GOT3 (cell line): Measurements from ENCODE around the gene GLYATL3.

Source experiments
- DNase-seq: peaks from one replicate; lab custom pipeline; 2025; ENCODE audit warnings: mixed read lengths; lab: John Stamatoyannopoulos, UW

The GLYATL3 gene

DNA sequence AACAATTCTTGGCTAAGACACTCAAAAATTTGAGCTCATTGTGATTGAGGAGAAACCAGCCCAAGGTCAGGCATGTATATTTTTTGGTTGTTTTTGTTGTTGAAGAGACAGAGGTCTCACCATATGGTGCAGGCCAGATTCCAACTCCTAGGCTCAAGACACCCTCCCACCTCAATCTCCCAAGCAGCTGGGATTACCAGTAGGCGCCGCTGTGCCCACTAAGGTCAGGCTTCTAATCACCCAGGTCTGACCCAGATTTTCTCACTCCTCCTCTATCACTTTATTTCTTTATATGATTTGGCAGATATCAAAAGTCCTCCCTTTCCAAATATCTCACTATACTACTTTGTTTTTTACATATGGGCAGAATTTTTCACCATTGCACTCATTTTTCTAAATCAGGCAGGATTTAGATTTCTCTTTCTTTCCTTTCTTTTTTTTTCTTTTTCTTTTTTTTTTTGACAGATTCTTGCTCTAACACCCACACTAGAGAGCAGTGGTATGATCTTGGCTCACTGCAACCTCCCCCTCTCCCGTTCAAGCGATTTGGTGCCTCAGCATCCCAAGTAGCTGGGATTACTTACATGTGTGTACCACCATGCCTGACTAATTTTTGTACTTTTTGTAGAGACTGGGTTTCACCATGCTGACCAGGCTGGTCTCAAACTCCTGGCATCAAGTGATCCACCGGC lies 49.0 kb downstream of the GLYATL3 start:
- DNase-seq: no peak

DNA sequence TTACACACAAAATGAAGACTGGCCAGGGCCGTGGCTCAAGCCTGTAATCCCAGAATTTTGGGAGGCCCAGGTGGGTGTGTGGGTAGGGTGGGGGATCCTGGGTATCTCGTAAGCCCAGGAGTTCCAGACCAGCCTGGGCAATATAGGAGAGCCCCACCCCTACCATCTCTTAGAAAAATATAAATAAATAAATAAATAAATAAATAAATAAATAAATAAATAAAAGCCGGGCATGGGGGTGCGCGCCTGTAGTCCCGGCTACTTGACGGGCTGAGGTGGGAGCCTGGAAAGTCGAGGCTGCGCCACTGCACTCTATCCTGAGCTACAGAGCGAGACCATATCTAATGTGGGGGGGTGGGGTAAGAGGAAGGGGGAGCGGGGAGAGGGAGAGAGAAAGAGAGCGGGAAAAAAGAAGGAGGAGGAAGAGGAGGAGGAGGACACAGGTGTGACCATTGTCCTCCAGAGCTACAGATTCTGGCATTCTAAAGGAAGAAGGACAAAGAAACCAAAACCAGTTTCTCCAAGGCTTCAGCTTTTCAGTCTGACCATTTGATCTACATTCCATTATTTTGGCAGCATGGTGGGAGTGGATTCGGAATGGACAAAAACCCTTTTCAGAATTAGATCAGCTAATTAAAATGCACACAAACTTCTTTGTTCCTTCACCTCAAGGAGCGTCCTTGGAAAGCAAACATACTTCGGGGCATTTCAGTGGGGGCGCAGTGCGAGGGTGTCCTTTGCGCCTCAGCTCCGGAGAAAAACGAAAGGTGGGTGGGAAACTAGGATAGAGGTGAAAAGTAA lies 50.2 kb downstream of the GLYATL3 start:
- no peak for DNase-seq

DNA sequence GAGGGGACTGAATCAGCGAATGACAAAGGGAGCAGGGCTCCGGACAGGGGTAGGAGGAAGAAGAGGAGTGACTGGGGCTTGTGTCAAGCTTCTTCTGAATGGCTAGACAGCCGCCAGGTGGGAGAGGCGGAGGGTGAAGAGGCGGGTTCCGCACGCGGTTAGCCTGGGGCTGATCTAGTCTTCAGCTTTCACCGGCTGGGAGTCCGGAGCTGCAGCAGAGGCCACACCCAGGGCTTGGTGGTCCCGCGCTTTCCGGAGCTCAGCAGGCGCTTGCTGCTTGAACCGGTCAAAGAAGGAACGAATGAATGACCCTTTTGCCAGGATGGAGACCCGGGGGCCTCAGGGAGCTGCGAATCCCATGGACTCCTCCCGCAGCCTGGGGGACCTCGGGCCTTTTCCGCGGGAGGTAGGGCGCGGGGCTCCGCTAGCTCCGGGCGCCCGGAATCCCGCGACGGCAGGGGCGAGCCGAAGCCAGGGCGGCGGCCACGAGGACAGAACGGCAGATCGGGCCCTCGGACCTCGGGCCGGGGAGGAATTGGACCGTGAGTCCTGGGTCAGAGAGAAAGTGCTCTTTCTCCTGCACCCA lies 50.9 kb downstream of the GLYATL3 start, which contains the start of gene C6orf141:
C6orf141 (plus strand) TSS at position 177 of the 586 bp plus-strand sequence; CDS start at position 302, 125 bp downstream.
- no peak for DNase-seq

DNA sequence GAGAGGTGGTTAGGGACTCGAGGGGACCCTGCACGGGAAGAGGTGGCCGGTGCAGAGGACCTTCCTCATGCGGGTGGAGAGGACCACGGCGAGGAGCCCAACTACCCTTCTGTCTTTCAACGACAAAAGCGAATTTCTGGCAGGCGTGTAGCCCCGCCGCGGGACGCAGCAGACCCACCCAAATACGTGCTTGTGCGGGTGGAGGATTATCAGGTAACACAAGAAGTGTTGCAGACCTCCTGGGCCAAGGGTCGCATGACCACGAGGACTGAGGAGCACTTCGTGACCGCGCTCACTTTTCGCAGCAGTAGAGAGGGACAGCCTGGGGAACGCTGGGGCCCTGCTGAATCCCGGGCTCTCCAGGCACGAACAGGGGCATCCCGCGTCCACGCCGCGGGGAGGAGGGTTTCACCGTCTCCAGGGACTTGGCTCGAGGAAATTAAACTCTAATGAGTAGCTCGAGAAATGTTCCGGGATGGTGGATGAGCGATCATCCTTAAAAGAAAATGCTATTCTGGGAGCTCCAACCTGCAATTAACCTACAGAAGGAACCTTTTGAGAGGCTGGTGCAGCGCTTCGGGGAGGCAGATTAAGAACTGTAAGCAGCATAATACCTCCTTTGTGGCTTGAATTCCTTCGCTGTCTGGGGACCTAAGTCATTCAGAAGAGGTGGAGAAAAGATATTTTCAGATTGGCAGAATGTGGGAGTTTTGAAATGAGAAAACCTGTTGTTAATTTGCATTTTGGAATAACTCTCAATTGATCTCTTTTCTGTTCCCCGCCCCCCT lies 51.5 kb downstream of the GLYATL3 start:
- no peak for DNase-seq

DNA sequence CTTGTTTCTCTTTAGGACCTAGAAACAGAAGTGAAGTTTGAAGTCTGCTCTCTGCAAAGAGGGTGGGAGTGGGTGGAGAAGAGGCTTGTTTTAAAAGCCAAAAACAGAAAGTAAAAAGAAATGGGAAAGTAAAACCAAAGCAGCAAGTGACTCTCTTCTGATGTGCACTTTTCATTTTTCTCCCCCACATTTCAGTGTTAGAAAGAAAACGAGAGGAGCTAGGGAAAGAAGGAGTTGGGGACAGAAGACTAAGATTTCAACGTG lies 52.1 kb downstream of the GLYATL3 start:
- no peak for DNase-seq

DNA sequence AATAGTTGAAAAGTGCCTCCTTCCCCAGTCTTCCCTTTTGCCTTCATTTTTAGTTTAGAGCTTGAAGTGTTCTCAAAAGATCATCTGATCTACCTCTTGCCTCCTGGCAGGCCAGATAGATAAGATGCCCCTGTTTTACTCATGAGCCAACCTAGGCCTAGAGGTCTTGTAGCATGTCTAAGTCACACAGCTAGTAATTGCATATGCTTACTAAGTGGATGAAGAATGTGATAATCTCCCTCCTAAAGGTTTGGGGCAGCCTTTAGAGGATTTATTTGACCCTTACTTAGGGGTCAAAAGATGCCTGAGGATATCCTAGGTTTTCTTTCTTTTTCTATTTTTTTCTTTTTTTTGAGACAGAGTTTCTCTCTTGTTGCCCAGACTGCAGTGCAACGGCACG lies 52.9 kb downstream of the GLYATL3 start:
- DNase-seq: no peak

DNA sequence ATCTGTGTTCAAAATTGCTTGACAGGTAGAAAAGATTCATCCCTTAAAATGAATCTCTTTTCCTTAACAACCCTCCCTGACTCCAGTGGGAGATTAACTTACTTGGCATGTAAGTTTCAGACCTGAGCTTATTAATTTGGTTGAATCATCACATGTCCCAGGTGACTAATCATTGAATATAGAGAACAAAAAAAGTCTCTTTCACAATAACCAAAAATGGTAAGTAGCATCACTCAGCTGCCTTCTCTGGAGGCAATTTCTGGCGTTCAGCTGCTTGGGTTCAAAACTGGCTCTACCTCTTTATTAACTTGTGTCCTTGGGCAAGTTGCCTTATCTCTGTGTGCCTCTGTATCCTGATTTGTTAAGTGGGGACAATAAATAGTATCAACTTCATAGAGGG lies 53.7 kb downstream of the GLYATL3 start:
- no peak for DNase-seq

DNA sequence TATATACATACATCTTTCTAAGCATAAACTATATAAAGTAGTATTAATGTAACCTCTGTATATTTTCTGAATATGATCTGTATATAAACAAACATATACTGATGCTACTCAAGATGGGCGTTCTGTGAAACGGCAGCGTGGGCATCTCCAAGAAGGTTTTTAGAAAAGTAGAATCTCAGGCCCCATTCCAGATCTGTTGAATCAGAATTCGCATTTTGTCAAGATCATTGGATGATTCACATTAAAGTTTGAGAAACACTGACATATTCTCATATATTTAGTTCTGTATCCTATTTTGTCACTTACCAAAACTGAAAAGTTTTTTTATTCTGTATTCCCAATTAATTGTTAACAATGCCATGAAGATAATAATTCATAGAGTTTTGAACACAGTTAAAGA lies 56.2 kb downstream of the GLYATL3 start:
- DNase-seq: no peak

DNA sequence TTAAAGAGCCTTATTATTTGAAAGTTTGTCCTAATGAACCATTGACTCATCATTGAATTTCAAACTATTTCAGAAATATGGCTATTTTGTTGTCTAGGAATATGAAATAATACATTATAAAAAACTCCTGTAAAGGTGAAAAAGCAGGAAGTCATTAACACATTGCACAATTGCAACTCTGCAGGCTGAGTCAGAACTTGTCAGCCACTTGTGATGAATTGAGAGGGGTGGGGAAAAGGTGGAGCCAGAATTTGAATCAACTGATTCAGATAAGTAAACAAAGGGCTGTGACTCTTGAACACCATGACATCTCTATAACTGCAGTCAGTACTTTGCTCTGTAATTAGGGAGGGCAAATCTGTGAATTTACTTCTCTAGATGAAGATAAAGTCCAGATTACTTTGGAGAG lies 56.7 kb downstream of the GLYATL3 start:
- no peak for DNase-seq

DNA sequence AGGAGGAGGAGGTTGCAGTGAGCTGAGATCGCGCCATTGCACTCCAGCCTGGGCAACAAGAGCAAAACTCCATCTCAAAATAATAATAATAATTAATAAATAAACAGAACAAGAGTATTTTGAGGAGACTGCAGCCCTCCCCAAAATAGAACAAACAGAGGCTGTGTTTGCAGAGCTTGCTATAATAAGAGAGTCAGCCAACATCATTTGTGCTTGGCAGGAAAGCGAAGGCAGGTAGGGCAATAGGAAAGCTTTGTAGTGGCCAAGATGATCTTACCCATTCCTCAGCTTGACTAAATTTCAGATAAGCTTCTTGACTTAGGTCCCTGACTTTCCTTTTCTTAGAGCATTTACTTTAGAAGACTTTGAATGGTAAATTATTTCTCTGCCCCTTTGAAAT lies 57.5 kb downstream of the GLYATL3 start:
- DNase-seq: no peak

DNA sequence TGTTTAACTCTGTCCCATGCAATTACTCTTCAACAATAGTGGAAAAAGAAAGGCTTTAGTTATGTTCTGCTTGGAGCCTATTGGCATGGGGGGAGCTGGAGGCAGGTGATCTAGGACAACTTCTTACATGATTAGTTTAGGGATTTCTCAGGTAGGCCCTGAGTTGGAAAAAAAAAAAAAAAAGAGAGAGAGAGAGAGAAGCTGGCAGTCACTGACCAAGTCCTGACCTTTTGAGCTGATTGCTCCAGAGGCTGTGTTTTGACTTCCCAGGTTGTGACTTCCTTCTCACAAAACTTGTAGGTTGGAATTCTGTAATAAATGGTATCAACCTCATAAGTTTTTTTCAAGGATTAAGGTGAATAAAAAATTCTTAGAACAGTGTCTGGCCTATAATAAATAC lies 58.5 kb downstream of the GLYATL3 start:
- no peak for DNase-seq

DNA sequence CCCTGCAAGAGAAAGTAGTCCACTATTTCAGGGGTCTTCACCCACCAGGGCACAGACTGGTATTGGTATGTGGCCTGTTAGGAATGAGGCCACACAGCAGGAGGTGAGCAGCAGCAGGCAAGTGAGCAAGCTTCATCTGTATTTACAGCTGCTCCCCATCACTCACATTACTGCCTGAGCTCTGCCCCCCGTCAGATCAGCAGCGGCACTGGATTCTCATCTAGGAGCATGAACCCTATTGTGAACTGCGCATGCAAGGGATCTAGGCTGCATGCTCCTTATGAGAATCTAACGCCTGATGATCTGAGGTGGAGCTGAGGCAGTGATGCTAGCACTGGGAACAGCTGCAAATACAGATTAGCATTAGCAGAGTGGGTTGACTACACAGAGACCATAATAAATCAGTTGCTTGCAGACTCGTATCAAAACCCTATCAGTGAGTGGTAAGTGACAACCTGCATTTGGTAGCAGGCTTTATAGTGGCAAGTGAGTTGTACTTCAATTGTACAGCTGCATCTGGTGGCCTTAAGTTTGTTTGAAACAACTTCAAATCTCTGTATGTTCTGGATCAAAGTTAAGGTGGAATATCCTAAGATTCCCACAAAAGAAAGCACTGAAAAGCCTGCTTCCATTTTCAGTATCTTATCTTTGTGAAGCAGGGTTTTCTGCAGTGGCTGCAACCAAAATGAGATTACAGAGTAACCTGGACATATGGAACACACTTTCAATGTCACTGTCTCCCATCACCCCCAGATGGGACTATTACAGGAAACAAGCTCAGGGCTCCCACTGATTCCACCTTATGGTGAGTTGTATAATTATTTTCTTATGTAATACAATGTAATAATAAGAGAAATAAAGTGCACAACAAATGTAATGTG lies 63.5 kb downstream of the GLYATL3 start:
- DNase-seq: no peak

DNA sequence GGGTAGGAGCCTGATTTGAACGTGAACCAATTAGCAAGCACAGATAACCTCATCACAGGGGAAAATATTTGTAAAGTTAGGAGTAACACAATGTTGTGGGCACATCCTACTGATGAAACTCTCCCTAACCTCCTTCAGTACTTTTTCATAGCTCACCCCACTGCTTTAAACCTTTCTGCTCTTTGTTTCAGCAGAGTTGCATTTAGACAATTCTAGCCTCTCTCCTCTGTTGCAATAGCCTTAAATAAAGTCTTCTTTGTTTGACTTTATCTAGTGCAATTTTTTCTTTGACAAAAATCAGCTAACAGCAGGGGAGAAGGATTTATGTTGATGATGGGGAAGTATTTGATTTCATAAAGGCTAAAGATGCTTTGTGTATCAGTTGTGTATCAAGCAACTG lies 64.8 kb downstream of the GLYATL3 start:
- DNase-seq: no peak

DNA sequence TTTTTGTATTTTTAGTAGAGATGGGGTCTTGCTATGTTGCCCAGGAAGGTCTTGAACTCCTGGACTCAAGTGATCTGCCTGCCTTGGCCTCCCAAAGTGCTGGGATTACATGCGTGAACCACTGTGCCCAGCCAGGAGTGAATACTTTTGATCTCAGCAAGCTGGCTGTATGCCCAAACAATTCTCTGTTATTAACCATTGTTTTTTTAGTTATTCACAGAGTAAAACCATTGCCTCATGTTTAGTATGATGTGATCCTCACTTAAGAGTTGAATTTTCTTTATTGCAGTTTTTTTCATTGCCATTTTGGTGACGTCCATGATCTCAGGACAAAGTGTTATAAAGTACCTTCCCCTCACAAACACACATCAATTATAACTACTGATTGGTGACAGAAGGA lies 65.5 kb downstream of the GLYATL3 start:
- no peak for DNase-seq

DNA sequence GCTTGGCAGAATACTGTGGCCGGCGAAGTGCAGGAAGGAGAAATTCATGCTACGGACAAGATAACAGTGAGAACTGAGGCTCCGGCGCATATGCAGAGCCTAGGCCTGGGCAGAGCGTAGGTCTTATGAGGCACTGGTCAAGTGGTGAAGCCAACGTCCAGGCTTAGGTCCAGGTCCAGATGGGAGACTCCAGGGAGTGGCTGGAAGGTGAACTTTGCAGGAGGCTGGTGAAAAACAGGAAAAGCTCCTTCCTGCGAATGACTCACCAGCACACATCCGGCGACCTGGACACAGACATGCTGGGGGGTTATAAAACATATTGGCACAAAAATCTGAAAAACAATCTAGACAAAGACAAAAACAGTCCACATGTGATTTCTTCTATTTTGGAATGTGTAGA lies 66.1 kb downstream of the GLYATL3 start:
- DNase-seq: no peak

DNA sequence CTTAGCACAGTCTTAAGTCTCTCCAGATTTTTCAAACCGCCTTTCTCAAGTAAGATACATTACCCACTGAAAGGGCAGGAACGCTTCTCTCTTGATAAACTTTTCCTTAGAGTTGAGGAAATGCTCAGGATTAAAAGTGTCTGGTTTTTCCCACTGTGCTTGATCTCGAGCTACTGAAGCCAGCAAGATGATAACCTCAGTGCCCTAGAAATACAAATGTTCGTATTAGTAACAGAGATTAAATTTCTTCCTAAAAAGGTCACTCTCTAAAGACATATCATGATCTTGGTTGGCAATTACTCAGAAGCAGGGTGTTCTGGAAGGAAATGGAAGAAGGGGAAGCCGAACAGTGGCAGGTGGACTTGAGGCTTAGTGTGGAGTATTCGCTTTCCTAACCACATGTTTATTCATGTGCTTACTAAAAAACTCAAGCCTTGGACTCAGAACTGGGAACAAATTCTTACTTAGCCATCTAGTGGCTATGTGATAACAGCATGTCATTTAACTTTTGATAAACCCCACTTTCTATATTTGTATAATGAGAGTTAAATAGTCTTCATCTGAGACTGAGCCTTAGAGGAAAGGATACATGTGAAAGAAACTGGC lies 70.9 kb downstream of the GLYATL3 start:
- no peak for DNase-seq

DNA sequence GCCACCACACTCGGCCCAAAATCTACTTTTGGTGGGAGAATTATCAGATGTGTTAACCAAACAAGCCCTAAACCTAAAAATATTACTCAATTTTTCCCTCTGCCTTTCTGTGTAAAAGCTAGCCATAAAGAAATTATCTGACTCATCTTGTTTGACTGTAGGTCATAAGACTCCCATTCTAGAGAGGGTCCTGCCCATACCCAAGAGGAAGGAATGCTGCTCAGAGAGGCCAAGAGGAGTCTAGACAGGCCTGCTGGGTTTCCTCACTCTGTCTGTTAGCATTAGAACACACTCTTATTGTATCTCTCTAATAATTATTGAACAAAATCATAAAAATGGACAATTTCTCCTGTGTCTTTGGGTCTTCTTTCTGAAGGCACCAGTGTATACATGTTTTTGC lies 76.9 kb downstream of the GLYATL3 start:
- no peak for DNase-seq
